Measurements from ENCODE around the gene SLIT1.

DNA sequence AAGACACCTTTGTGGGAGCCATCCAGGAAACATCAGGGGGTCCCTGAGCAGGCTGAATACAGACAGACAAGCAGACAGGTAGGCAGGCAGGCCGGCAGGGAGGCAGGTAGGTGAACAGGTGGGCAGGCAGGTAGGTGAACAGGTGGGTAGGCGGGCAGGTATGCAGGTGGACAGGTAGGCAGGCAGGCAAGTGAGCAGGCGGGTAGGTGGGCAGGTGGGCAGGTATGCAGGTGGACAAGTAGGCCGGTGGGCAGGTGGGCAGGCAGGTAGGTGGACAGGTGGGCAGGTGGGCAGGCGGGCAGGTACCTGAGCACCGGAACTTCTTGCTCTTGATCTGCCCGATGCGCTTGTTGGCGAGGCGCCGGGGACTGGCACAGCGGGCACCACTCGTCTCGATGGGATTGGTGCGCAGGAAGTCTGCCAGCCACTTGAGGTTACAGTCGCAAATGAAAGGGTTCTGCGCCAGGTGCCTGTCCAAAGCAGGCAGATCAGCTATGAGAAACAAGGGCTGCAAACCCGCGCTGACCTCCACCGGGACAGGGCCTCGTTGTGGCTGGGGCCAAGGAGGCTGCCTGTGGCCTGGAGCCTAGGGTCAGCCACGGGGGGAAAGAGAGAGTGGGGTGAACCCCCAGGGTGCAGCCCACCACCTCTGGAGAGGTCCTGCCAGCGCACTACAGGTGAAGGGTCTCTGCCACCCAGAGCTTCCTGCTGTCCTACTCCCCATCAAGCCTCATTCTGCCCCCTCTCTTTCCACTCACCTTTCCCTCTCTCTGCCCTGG, 136.9 kb downstream of the SLIT1 start:
- TF ChIP-seq, protein P1, sequence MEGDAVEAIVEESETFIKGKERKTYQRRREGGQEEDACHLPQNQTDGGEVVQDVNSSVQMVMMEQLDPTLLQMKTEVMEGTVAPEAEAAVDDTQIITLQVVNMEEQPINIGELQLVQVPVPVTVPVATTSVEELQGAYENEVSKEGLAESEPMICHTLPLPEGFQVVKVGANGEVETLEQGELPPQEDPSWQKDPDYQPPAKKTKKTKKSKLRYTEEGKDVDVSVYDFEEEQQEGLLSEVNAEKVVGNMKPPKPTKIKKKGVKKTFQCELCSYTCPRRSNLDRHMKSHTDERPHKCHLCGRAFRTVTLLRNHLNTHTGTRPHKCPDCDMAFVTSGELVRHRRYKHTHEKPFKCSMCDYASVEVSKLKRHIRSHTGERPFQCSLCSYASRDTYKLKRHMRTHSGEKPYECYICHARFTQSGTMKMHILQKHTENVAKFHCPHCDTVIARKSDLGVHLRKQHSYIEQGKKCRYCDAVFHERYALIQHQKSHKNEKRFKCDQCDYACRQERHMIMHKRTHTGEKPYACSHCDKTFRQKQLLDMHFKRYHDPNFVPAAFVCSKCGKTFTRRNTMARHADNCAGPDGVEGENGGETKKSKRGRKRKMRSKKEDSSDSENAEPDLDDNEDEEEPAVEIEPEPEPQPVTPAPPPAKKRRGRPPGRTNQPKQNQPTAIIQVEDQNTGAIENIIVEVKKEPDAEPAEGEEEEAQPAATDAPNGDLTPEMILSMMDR (conservative IDR thresholded peaks at IDR 0.05; ENCODE audit: low read length): no peak
- no peak for TF ChIP-seq EZH2phosphoT487 (IDR thresholded peaks at IDR 0.05; ENCODE audit: borderline replicate concordance, low read depth, low read length)
